HG03378 (cell line): ENCODE results near the gene SACM1L.

Experiments used
- ATAC-seq: cut with Tn5 transposase; IDR thresholded peaks from one replicate; pipeline ENCODE4 v1.9.1; 2021; ENCODE audit warnings: mild to moderate bottlenecking, moderate library complexity; ENCODE audit not compliant: unreplicated experiment

The SACM1L gene

GRCh38 chr3:45762647-45763302 lies 73.6 kb downstream of the SACM1L start:
- no peak for ATAC-seq

GRCh38 chr3:45763303-45763675 lies 74.1 kb downstream of the SACM1L start:
- no peak for ATAC-seq

DNA sequence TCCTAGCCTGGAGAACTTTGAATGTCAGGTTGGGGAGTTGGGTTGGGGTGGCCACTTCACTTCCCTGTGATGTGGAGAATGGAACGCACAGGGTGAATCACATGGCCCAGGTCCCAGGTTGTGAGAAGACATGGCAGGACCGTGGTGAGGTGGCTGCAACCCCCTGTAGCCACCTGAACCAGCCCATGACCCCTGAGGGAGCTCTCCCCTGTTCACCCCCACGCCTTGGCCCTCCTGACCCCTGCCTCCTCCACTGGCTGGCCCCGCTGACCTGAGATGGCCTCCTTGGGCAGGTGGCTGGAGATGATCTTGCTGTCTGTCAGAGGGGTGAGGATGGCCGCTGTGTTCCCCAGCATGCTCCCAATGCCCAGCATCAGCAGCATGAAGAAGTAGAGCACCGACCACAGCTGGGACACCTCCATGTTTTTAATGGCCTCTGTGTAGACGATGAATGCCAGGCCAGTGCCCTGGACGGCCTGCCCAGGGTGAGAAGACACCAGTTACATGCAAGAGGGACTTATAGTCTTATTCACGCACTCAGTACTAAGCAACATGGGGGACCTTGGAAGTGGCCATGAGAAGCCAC lies 76.2 kb downstream of the SACM1L start:
- ATAC-seq, result no peak

- ATAC-seq, result no peak
These were observed 76.8 kb downstream of the SACM1L start for GRCh38 chr3:45765958-45766357.

DNA sequence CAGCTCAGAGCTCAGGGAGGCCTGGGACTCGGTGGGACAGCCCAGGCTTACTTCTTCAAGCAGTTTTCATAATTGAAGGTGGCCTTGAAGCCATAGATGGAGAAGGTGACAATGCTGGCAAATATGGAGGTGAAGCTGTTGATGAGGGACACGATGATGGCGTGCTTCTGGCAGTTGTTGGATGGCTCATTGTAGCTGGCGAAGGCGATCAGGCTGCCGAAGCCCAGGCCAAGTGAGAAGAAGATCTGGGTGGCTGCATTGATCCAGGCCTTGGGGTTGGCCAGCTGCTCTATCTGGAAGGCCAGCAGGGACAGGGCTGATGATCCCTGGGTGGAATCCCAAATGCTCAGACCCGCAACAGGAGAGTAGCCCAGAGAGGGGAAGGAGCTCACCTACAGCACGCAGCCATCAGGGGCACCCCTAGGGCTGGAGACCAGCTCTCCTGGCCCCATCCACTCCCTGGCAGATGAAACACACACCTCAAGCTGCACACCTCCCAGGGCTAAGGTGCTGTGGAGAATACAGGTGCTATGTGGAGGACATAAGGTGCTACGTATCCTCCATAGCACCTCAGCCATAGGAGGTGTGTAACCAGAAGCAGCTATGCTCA lies 82.1 kb downstream of the SACM1L start:
- ATAC-seq, result no peak

DNA sequence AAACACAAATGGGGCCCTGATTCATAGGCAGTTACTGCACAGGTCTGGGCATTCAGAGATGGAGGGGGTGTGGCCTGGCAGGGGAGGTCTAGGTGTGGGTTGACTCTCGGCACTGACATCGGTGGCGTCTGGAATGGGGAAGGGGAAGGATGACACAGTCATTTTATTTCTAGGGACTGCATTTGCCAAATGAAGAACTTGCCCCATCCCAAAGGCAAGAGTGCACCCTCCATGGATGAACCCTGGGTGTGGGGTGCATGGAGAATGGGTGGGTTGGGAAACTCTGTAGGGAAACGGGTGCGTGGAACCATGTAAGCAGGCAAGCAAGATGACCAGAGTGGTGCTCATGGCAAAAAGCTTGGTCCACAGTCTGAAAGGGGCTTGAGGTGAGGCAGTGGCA lies 82.6 kb downstream of the SACM1L start:
- ATAC-seq, result no peak

DNA sequence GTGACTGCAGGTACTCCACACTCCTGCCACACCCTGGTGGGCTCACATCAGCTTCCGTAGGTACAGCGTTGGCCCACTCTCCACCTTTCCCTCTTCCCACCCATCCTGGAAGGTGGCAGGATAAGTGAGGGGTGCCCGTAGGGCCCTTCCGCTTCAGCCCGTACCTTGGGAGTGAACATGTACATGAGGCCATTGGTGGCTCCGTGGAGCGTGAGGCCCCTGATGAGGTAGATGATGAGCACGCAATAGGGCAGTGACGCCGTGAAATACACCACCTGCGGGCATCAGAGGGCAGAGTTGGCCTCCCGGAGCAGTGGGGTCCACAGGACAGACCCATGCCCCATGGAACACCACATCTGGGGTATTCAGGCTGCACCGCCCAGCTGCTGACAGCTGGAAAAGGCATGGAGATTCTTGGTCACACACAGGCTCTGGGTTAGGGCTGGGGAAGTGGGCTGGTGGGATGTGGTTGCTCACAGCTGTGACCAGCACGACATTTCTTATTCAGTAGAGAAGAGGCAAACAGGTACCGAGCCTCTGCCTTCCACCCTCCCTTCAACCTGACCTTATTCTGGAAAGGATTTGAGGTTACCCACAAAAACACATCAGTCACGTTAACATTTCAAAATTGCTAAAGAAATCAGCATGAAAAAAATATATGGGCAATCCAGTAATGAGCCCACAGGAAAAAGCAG lies 83.3 kb downstream of the SACM1L start:
- no peak for ATAC-seq

- no peak for ATAC-seq
These were observed 83.9 kb downstream of the SACM1L start for GRCh38 chr3:45773072-45773471.

GRCh38 chr3:45773714-45774449 lies 84.7 kb downstream of the SACM1L start:
- no peak for ATAC-seq

DNA sequence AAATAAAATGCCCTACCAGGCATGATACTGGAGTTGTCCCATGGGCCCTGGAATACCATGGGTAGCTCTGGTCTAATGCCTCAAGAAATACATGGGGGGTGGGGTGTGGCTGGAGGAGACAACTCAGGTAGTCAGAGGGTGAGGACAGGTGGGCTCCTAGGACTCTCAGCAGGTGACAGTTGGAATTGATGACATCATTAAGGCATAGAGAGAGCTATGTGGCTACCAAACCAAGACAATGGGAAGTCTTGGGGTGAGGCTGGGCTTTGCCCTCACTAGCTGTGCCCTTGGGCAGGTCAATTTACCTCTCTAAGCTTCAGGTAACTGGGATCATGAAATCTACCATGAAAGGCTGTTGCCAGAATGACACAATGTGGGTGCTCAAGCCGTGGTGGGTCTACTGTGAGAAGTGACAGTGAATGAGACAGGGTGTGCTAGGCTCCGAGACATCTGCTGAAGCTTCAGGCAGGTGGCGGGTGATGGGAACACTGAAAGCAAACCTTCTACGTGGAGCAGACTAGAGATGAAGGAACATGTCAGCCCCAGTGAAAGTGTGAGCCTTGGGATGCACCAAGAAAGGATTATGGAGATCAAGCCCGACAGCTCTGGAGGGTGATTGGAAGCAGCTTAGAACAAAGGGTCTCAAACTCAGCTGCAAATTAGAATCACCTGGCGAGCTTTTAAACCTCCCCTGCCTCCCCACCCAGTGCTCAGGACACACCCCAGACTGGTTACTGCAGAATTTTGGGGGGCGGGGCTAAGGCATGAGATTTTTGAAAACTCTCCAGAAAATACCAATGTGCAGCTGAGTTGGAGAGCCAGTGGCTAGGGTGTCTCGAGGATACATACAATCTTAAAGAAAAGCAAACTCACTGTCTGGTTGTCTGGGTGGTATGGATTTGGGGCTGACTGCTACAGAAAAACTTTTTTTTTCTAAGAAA lies 85.7 kb downstream of the SACM1L start:
- ATAC-seq, result no peak

- no peak for ATAC-seq
These were observed 86.5 kb downstream of the SACM1L start for GRCh38 chr3:45775571-45776300.

DNA sequence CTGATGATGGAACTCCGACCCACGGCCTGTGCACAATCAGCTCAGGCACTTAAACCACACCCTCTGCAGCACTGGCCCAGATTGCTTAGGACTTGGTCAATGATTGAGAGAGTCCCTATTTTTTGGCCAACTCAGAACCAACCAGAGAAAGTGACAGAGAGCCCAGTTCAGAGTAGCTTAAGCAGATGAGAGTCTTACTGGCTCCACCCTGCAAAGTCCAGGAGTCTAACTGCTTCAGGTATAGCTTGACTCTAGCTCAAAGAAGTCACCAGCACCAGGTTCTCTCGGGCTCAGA lies 87.1 kb downstream of the SACM1L start:
- ATAC-seq, result no peak

- no peak for ATAC-seq
These were observed 87.4 kb downstream of the SACM1L start for GRCh38 chr3:45776611-45777010.

DNA sequence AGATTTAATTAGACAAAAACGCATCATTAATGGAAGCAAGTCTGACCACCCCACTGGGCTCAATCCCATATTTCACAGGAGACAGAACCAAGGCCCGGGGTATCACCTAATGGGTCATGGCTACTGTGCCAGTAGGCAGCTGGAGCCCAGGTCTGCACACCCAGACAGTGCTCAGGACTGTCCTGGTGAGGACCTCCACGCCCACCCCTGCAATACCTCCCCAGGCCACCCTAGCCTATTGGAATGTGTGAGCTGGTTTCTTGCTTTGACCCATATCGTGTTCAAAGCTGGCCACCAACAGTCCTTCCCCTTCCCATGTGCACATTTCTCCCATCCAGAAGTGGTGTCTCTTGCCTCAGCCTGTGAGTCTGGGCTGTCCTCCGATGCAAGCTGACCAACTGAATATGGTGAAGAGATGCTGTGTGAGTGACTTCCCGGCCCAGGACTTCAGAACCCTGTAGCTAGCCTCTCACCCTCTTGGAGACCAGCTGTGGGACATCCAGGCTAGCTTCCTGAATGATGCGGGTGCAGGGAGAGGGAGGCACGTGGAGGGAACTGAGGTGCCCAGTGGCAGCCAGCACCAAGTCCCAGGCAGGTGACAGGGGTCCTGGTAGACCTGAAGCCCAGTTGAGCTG lies 88.0 kb downstream of the SACM1L start:
- ATAC-seq, result no peak

- ATAC-seq, result no peak
These were observed 88.7 kb downstream of the SACM1L start for GRCh38 chr3:45777746-45778386.

- ATAC-seq, result no peak
These were observed 89.6 kb downstream of the SACM1L start for GRCh38 chr3:45778761-45779201.

- no peak for ATAC-seq
These were observed 90.8 kb downstream of the SACM1L start for GRCh38 chr3:45779746-45780735.

DNA sequence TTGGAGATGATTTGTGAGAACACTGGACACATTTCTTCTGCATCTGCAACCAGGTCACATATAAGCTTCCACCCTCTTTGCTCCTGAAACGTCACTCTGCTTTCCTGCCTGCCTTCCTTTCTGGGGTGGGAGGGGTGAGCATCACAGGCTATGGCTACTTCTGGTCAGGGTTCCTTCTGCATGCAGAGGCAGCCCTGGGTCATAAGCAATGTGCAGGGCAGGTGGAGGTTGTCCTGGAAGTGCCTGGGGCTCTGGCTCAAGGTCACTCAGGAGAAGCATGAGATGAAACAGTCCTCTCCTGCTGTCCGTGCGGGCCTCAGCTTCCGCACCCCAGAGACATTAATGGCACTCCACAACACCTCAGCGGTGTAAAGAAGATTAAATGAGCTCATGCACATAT lies 92.1 kb downstream of the SACM1L start:
- no peak for ATAC-seq
